CD14-positive monocyte (primary cell): Measurements from ENCODE around the gene VSTM2B. TPM values are rescaled to one million over a fixed set of nuclear protein-coding genes. Genes with fewer than 3 reads are reported as not detected.

Experiments
- DNase-seq, 3 donors: peaks; one replicate each; pipeline ENCODE4 v3.0.0-alpha.2; 2011 to 2022
- H2AFZ ChIP-seq: 2 replicates; pipeline ENCODE4 v1.6.0; 2012; ENCODE audit warnings: mild to moderate bottlenecking, low read depth, low read length, inconsistent platforms; ENCODE audit not compliant: insufficient read depth, poor library complexity, severe bottlenecking
- H3K27ac ChIP-seq, 2 donors: 1 replicate in 1 of 2; 2 replicates in 1 of 2; pipeline ENCODE4 v1.5.1; 2012 to 2013; ENCODE audit warnings: low read length in 2 of 2, control low read depth in 1 of 2, inconsistent platforms in 1 of 2, low read depth in 1 of 2, mild to moderate bottlenecking in 1 of 2
- H3K27me3 ChIP-seq, 2 donors: one replicate each; pipeline versions ENCODE4 v1.6.0 to v1.6.1; 2011 to 2013; ENCODE audit warnings: low read length in 2 of 2; ENCODE audit not compliant: control insufficient read depth in 2 of 2, insufficient read depth in 2 of 2
- H3K36me3 ChIP-seq, 2 donors: replicated peaks in 1 of 2; 1 replicate in 1 of 2; 2 replicates in 1 of 2; pipeline versions ENCODE4 v1.5.1 to v1.6.1; 2012 to 2013; ENCODE audit warnings: low read length in 2 of 2, control low read depth in 1 of 2, inconsistent platforms in 1 of 2, mild to moderate bottlenecking in 1 of 2; ENCODE audit not compliant: insufficient read depth in 2 of 2, control insufficient read depth in 1 of 2
- H3K4me1 ChIP-seq, 2 donors: 1 replicate in 1 of 2; 2 replicates in 1 of 2; pipeline versions ENCODE4 v1.5.1 to v1.6.1; 2012 to 2013; ENCODE audit warnings: low read length in 2 of 2, control low read depth in 1 of 2, inconsistent platforms in 1 of 2, mild to moderate bottlenecking in 1 of 2, moderate library complexity in 1 of 2; ENCODE audit not compliant: insufficient read depth in 2 of 2, control insufficient read depth in 1 of 2
- H3K4me2 ChIP-seq: replicated peaks from 2 replicates; pipeline ENCODE3; 2012; ENCODE audit warnings: low read length, moderate library complexity, mild to moderate bottlenecking; ENCODE audit not compliant: poor library complexity, severe bottlenecking; ENCODE audit errors: extremely low read depth
- H3K4me3 ChIP-seq, 3 experiments: fragments of 200-600 bp in 1 of 3; sonication (generic) in 1 of 3; replicated peaks in 1 of 3; 1 replicate in 2 of 3; 2 replicates in 1 of 3; pipeline ENCODE4 v1.5.1; 2011 to 2013; ENCODE audit warnings: low read length in 3 of 3, mild to moderate bottlenecking in 3 of 3, control low read depth in 2 of 3, low read depth in 2 of 3, inconsistent platforms in 1 of 3, moderate library complexity in 1 of 3
- H3K79me2 ChIP-seq: 2 replicates; pipeline ENCODE4 v1.6.0; 2012; ENCODE audit warnings: mild to moderate bottlenecking, control low read depth, inconsistent platforms, low read length, moderate library complexity; ENCODE audit not compliant: insufficient read depth
- H3K9ac ChIP-seq: 2 replicates; pipeline ENCODE4 v1.6.0; 2017; ENCODE audit warnings: low read length, mild to moderate bottlenecking; ENCODE audit not compliant: insufficient read depth, poor library complexity, severe bottlenecking
- H3K9me3 ChIP-seq, 2 donors: replicated peaks in 1 of 2; 1 replicate in 1 of 2; 2 replicates in 1 of 2; pipeline versions ENCODE4 v1.5.1 to v1.6.1; 2012 to 2013; ENCODE audit warnings: low read length in 2 of 2, control low read depth in 1 of 2; ENCODE audit not compliant: control insufficient read depth in 1 of 2, insufficient read depth in 1 of 2
- H4K20me1 ChIP-seq: 2 replicates; pipeline ENCODE4 v1.6.0; 2012; ENCODE audit warnings: mild to moderate bottlenecking, low read length, control low read depth, moderate library complexity; ENCODE audit not compliant: insufficient read depth
- H3K27ac Mint-ChIP-seq, 7 donors: one replicate each; pipeline ENCODE4 v1.8.0; 2020; ENCODE audit warnings: mild to moderate bottlenecking in 7 of 7, mixed read lengths in 7 of 7, moderate library complexity in 6 of 7, inconsistent platforms in 2 of 7
- H3K27me3 Mint-ChIP-seq, 3 donors: one replicate each; pipeline ENCODE4 v1.8.0; 2021 to 2022; ENCODE audit warnings: low read depth in 3 of 3, mild to moderate bottlenecking in 3 of 3, mixed read lengths in 3 of 3, moderate library complexity in 3 of 3, inconsistent platforms in 1 of 3
- H3K36me3 Mint-ChIP-seq, 2 donors: one replicate each; pipeline ENCODE4 v1.8.0; 2020; ENCODE audit warnings: mixed read lengths in 2 of 2, inconsistent platforms in 1 of 2, mild to moderate bottlenecking in 1 of 2
- H3K4me1 Mint-ChIP-seq: one replicate; pipeline ENCODE4 v1.8.0; 2020; ENCODE audit warnings: mild to moderate bottlenecking, mixed read lengths
- H3K4me3 Mint-ChIP-seq, 2 donors: one replicate each; pipeline ENCODE4 v1.8.0; 2020; ENCODE audit warnings: mild to moderate bottlenecking in 2 of 2, mixed read lengths in 2 of 2, moderate library complexity in 1 of 2
- H3K9me3 Mint-ChIP-seq, 7 donors: one replicate each; pipeline ENCODE4 v1.8.0; 2020 to 2022; ENCODE audit warnings: mixed read lengths in 7 of 7, mild to moderate bottlenecking in 6 of 7, moderate library complexity in 6 of 7, inconsistent platforms in 2 of 7
- WGBS: methylation state at CpG from one replicate; pipeline ENCODE4 v1.1.5; 2013; ENCODE audit warnings: missing lambda C conversion rate; ENCODE audit not compliant: insufficient coverage; 5-methylcytosine and 5-hydroxymethylcytosine counted together
- intact Hi-C, 2 donors: fragments of 100-400 bp; cut with micrococcal nuclease; formaldehyde crosslinking; loops; one replicate each; pipeline versions ENCODE4 v1.15.0 to v1.15.1; 2023
- polyA plus RNA-seq, 3 donors: library from polyadenylated mRNA; depleted of rRNA in 1 of 3; unstranded in 2 of 3; stranded (reverse) in 1 of 3; fragments of 300-500 nt in 2 of 3; fragments of >200 nt in 1 of 3; fragmentation: Illumina TruSeq in 2 of 3; gene quantifications; 1 replicate in 2 of 3; 2 replicates in 1 of 3; pipeline ENCODE4 v1.2.3, GENCODE V29; 2012 to 2021
- TF ChIP-seq, protein P1 (sequence below): fragments of 200-600 bp; IDR thresholded peaks from one replicate; pipeline ENCODE4 v1.8.0; 2022; ENCODE audit warnings: antibody characterized with exemption, mild to moderate bottlenecking

Gene VSTM2B
- polyA plus RNA-seq, 3 donors = not detected

DNA sequence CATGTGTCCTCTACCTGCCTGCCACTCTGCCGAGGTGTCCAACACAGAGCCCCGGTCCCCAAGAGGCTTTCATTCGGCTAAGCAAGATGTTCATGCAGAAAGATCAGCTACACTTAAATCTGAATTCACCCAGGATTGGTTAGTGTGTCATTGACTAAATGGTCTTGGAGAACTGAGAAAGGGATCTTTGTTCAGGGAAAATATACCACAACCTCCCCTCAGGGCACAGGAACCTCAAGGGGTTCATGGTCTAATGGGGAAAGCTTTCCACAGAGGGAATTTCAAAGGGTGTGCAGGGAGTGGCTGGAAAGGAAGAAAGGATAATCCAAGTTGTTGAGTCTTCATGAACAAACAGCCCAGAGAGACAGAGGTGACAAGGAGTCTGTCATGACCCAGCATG is 65.9 kb downstream of the VSTM2B start:
- no peaks in the 10 kb centered on the region for H3K4me1 Mint-ChIP-seq
- H3K4me3 Mint-ChIP-seq = no peak overlapping the region
- TF ChIP-seq, protein P1, sequence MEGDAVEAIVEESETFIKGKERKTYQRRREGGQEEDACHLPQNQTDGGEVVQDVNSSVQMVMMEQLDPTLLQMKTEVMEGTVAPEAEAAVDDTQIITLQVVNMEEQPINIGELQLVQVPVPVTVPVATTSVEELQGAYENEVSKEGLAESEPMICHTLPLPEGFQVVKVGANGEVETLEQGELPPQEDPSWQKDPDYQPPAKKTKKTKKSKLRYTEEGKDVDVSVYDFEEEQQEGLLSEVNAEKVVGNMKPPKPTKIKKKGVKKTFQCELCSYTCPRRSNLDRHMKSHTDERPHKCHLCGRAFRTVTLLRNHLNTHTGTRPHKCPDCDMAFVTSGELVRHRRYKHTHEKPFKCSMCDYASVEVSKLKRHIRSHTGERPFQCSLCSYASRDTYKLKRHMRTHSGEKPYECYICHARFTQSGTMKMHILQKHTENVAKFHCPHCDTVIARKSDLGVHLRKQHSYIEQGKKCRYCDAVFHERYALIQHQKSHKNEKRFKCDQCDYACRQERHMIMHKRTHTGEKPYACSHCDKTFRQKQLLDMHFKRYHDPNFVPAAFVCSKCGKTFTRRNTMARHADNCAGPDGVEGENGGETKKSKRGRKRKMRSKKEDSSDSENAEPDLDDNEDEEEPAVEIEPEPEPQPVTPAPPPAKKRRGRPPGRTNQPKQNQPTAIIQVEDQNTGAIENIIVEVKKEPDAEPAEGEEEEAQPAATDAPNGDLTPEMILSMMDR = no peak
- H3K9me3 Mint-ChIP-seq = peaks cover 0 to 20% (median 9%) of the 10 kb centered on the region in 7 donors
- Histone ChIP-seq H3K9me3 (peaks cover 0 to 4% of the 10 kb centered on the region in 2 donors), H4K20me1 (no peaks in the 10 kb centered on the region), H3K27me3 (peaks cover 0 to 4% of the 10 kb centered on the region in 2 donors), H3K9ac (no peak overlapping the region), H3K27ac (no peak overlapping the region), H3K4me3 (no peak overlapping the region), H2AFZ (no peak overlapping the region), H3K4me1 (no peaks in the 10 kb centered on the region), H3K4me2 (no peak overlapping the region), H3K36me3 (no peaks in the 10 kb centered on the region), H3K79me2 (no peaks in the 10 kb centered on the region)
- WGBS = 73% methylated on average over 2 of the region's 3 CpGs
- no peak for DNase-seq
- intact Hi-C loops = no loop called here
- peaks cover 17 to 26% (median 23%) of the 10 kb centered on the region in 3 donors for H3K27me3 Mint-ChIP-seq
- H3K27ac Mint-ChIP-seq = no peak overlapping the region
- no peaks in the 10 kb centered on the region for H3K36me3 Mint-ChIP-seq

DNA sequence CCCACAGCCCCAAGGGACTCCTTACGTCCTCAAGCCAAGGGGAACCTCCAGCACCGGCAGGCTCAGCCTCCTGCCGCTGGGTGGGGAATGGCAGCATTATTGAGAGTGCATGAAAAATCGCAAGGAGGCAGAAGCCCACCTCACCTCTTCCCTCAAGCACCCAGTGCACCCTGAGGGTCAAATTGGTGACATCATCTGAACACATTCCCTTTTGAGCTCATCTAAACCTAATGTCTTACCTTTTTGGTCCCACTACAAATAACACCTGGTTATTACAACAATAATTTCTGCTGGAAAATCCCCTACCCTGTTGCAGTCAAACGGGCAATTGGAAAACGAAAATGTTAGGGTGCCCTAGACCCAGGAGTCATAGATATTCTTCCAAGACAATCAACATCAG is 68.1 kb downstream of the VSTM2B start:
- intact Hi-C loops = no loop called here
- H3K9me3 Mint-ChIP-seq = peaks cover 0 to 13% (median 9%) of the 10 kb centered on the region in 7 donors
- Histone ChIP-seq H3K9me3 (peaks cover 0 to 4% of the 10 kb centered on the region in 2 donors), H3K4me2 (no peak overlapping the region), H3K36me3 (no peaks in the 10 kb centered on the region), H2AFZ (no peak overlapping the region), H3K27ac (no peak overlapping the region), H3K79me2 (no peaks in the 10 kb centered on the region), H3K4me1 (no peaks in the 10 kb centered on the region), H4K20me1 (no peaks in the 10 kb centered on the region), H3K27me3 (peaks cover 4 to 5% of the 10 kb centered on the region in 2 donors), H3K4me3 (no peak overlapping the region), H3K9ac (no peak overlapping the region)
- no peak overlapping the region for H3K4me3 Mint-ChIP-seq
- TF ChIP-seq, protein P1 = no peak
- H3K36me3 Mint-ChIP-seq = no peaks in the 10 kb centered on the region
- H3K4me1 Mint-ChIP-seq = no peaks in the 10 kb centered on the region
- WGBS = 83% methylated on average over 1 of the region's 6 CpGs
- no peak for DNase-seq
- H3K27me3 Mint-ChIP-seq = peaks cover 22 to 39% (median 36%) of the 10 kb centered on the region in 3 donors
- no peak overlapping the region for H3K27ac Mint-ChIP-seq
